Right cardiac atrium (tissue), 5 donors: ENCODE results near the gene ZG16B. TPM values are rescaled to one million over a fixed set of nuclear protein-coding genes. Genes with fewer than 3 reads are reported as not detected.

ENCODE experiments used
- ATAC-seq, 2 donors: fragments of 200-7000 bp; cut with Tn5 transposase; one replicate each; pipeline versions ENCODE4 v1.8.0 to v1.9.1; 2020; ENCODE audit warnings: moderate library complexity in 2 of 2, mild to moderate bottlenecking in 1 of 2
- DNase-seq, 3 donors: peaks; one replicate each; pipeline ENCODE4 v3.0.0-alpha.2; 2020
- H3K27ac ChIP-seq: one replicate; pipeline ENCODE4 v1.5.1; 2013; ENCODE audit warnings: mild to moderate bottlenecking, low read length, control low read depth, moderate library complexity
- H3K27me3 ChIP-seq: one replicate; pipeline ENCODE4 v1.6.1; 2013; ENCODE audit not compliant: control insufficient read depth, insufficient read depth
- H3K4me1 ChIP-seq: one replicate; pipeline ENCODE4 v1.6.1; 2013; ENCODE audit warnings: low read length; ENCODE audit not compliant: control insufficient read depth, insufficient read depth
- H3K4me3 ChIP-seq: one replicate; pipeline ENCODE4 v1.5.1; 2013; ENCODE audit warnings: low read length, control low read depth
- H3K9me3 ChIP-seq: one replicate; pipeline ENCODE4 v1.6.1; 2013; ENCODE audit warnings: low read length; ENCODE audit not compliant: control insufficient read depth
- WGBS: extraction: QIAGEN DNeasy Blood & Tissue Kit; methylation state at CpG from one replicate; pipeline ENCODE4 v1.1.7; 2013; 5-methylcytosine and 5-hydroxymethylcytosine counted together
- intact Hi-C, 4 donors: fragments of 100-400 bp; cut with DNase I; formaldehyde crosslinking; loops; one replicate each; pipeline versions ENCODE4 v1.11.0 to v1.14.0; 2022 to 2023
- polyA plus RNA-seq: library from polyadenylated mRNA; stranded (reverse); fragments of 200-250 nt; gene quantifications from one replicate; pipeline ENCODE4 v1.2.3, GENCODE V29; 2013
- total RNA-seq, 4 donors: library from RNA; stranded (reverse); fragmentation: NEBNext Ultra II Directional; extraction: Animal tissue kit (Norgen Biotek cat#: 25700); gene quantifications; one replicate each; pipeline ENCODE4 v1.2.1, GENCODE V29; 2021
- donor health status: healthy with polysubstance abuse.
- donor health status: DM: no; HTN: yes; CAD: no.
- donor health status: DM: no; HTN: no; CAD: no.
- donor health status: DM: no; HTN: yes; CAD: no; lungs with severe emphysema.
- donor health status: DM: yes; HTN: yes; CAD: no.

The ZG16B gene
- total and polyA plus RNA-seq, 5 donors: 0.35 to 0.64 (median 0.51) TPM; not detected in 2

DNA sequence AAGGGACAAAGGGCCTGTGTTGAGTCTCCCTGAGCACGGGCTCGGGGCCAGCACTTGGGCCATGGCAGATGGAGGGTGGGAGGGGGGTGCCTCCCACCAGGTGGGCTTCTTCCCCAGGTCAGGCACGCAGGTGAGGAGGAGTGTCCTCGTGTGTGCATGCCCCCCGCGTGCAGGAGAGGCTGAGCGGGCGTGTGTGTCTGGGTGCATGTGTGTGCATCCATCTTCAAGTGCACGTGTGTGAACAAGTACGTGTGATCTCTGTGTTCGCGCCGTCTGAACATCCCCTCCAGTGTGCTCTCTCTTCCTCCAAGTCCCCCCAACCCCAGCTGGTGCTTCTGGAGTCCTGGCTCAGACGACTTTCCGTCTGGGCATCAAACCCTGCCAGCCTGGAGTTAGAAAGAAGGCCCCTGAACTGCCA lies 2.7 kb upstream of the ZG16B start:
- WGBS: 77% methylated on average over 15 of the region's 15 CpGs
- no peaks in the 10 kb centered on the region for H3K4me1 ChIP-seq
- H3K27ac ChIP-seq: no peak overlapping the region
- H3K27me3 ChIP-seq: no peaks in the 10 kb centered on the region
- H3K4me3 ChIP-seq: no peak overlapping the region
- intact Hi-C loops: no loop called here
- ATAC-seq (no peak), DNase-seq (no peak)
- no peaks in the 10 kb centered on the region for H3K9me3 ChIP-seq

DNA sequence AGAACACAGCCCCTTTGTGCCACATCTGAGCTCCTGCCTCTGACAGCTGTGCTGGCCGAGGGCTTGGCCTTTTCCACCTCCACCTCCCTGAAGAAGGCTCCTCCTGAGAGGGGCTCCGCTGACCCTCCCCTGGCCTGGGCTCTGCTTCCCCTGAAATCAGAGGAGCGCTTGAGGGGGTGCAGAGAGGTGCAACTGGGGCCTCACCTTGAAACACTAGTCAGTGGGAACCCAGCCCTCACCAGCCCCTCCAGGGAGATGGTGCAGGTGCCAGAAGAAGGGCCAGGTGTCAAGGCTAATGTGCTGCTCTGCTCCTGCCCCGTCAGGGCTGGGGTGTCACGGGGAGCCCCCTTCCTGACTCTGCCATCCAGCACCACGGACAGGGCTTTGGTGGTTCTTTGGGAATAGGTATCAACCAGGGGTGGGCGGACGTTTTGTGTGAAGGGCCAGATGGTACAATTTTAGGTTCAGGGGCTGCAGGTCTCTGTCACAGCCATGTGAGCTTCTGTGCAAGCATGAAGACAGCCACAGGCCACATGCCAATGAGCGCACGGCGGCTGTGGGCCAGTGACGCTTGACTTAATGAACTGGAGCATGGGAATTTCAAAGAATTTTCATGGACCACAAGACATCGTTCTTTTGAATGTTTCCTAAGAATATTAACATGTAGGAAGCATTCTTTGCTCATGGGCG lies 2.1 kb upstream of the ZG16B start:
- ATAC-seq (no peak), DNase-seq (no peak)
- no peaks in the 10 kb centered on the region for H3K4me1 ChIP-seq
- no peak overlapping the region for H3K4me3 ChIP-seq
- H3K27me3 ChIP-seq: no peaks in the 10 kb centered on the region
- no peak overlapping the region for H3K27ac ChIP-seq
- intact Hi-C loops: no loop called here
- 69% methylated on average over 14 of the region's 14 CpGs for WGBS
- H3K9me3 ChIP-seq: no peaks in the 10 kb centered on the region

DNA sequence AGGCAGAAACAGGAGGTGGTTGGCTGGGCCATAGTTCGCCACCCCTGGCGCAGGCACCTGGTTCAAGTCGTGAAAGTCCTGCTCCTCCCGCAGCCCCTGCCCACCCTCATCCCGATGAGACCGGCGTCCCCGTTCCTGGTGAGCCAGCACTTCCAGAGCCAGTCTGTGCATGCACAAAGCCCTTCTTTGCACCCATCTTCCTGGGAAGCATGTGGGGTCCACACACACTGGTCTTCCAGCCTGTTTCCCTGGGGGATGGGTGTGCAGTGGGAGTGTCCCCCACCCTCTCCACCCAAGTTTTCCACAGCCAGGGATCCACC lies 1.6 kb upstream of the ZG16B start:
- 92% methylated on average over 8 of the region's 8 CpGs for WGBS
- no peaks in the 10 kb centered on the region for H3K4me1 ChIP-seq
- no peak for DNase-seq
- intact Hi-C loops: no loop called here
- H3K9me3 ChIP-seq: no peaks in the 10 kb centered on the region
- H3K27me3 ChIP-seq: no peaks in the 10 kb centered on the region
- H3K4me3 ChIP-seq: no peak overlapping the region
- H3K27ac ChIP-seq: no peak overlapping the region
- no peak for ATAC-seq

DNA sequence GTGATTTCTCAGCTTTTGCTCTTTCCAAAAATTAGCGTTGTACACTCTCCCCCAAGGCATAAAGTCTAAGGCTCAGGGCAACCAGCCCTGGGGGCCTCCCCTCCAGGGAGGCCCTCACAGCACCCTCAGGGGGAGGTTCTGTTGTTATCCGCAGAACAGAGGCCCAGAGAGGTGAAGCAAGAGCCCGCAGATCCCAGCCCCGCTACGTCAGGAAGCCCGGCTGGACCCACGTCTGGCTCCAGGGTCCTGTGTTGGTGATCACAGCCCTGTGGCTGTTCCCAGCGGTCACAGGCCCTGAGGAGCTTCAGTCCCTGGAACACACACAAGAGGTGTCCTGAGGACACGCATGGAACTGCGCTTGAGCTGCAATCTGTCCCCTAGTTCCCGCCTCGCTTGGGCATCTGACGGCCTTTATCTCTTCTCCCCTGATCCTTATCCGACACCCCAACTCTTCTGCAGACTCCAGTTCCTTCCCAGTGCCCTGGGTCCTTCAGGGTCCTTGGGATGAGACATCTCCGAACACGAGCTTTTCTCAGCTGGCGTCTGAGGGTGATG lies 1.1 kb upstream of the ZG16B start:
- DNase-seq (no peak), ATAC-seq (no peak)
- no peaks in the 10 kb centered on the region for H3K27me3 ChIP-seq
- H3K4me3 ChIP-seq: no peak overlapping the region
- H3K27ac ChIP-seq: no peak overlapping the region
- H3K9me3 ChIP-seq: no peaks in the 10 kb centered on the region
- no peaks in the 10 kb centered on the region for H3K4me1 ChIP-seq
- intact Hi-C loops: no loop called here
- WGBS: 83% methylated on average over 17 of the region's 17 CpGs

DNA sequence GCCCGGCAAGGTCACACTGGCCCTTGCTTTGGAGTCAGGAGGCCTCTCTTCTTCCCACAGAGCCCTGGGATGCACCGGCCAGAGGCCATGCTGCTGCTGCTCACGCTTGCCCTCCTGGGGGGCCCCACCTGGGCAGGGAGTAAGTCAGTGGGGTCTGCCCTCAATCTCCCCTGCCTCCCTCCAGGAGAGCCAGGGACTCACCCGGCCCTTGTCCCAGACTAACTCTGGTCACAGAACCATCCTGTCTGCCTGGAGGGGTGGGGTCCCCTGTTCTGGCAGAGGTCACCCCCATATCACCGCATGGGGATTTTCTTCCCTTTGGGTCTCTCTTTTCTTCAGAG lies 222 bp downstream of the ZG16B start:
- H3K27ac ChIP-seq: no peak overlapping the region
- 74% methylated on average over 5 of the region's 5 CpGs for WGBS
- H3K4me1 ChIP-seq: no peaks in the 10 kb centered on the region
- no peaks in the 10 kb centered on the region for H3K27me3 ChIP-seq
- DNase-seq (no peak), ATAC-seq (no peak)
- no peaks in the 10 kb centered on the region for H3K9me3 ChIP-seq
- intact Hi-C loops: no loop called here
- H3K4me3 ChIP-seq: no peak overlapping the region

DNA sequence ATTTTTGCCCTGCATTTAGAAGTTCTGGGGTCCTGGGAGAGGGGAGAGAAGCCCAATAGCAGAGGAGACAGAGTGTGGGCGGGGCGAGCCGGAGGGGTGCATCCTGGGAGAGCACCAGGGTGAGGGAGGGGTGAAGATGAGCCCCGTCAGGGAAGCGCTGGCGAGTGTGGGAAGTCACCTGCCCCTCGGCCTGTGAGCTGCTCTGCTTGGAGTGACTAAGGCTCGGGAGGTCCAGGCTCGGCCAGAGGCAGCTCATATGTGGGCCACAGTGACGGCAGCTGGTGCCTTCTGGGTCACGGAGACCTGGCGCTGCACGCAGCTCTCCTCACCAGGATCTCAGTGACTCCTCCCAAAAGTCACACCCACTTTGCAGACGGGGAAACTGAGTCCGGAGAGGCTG lies 1.1 kb downstream of the ZG16B start:
- Histone ChIP-seq H3K27ac (no peak overlapping the region), H3K4me3 (no peak overlapping the region), H3K27me3 (no peaks in the 10 kb centered on the region), H3K4me1 (no peaks in the 10 kb centered on the region), H3K9me3 (no peaks in the 10 kb centered on the region)
- WGBS: 78% methylated on average over 15 of the region's 15 CpGs
- no peak for ATAC-seq
- intact Hi-C loops: no loop called here
- no peak for DNase-seq

DNA sequence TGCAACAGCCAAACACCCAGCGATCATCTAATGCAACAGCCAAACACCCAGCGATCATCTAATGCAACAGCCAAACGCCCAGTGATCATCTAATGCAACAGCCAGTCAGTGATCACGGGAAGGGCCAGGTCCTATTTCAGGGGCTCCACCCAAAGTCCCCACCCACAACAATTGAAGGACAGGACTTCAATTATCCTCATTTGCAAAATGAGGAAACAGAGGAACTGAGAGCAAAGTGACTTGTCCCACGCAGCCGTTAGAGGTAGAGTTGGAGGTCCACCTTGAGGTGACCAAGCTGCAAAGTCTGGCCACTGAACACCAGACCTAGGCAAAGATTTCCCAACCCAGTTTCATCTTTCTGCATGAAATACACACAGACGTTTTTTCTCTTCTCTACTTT lies 3.7 kb downstream of the ZG16B start:
- WGBS: 69% methylated on average over 7 of the region's 7 CpGs
- no peak for DNase-seq
- Histone ChIP-seq H3K4me1 (no peaks in the 10 kb centered on the region), H3K4me3 (no peak overlapping the region), H3K27me3 (no peaks in the 10 kb centered on the region), H3K9me3 (no peaks in the 10 kb centered on the region), H3K27ac (no peak overlapping the region)
- intact Hi-C loops: no loop called here
- no peak for ATAC-seq

DNA sequence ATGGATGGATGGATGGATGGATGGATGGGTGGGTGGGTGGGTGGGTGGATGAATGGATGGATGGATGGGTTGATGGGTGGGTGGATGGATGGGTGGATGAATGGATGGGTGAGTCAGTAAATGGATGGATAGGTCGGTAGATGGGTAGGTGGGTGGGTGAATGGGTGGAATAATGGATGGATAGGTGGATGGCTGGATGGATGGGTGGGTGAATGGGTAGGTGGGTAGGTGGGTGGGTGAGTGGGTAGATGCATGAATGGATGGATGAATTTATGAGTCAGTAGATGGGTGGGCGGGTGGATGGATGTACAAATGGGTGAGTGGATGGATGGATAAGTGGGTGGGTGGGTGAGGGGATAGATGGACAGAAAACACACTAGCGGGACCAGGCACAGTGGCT lies 4.9 kb downstream of the ZG16B start:
- H3K27me3 ChIP-seq: no peaks in the 10 kb centered on the region

DNA sequence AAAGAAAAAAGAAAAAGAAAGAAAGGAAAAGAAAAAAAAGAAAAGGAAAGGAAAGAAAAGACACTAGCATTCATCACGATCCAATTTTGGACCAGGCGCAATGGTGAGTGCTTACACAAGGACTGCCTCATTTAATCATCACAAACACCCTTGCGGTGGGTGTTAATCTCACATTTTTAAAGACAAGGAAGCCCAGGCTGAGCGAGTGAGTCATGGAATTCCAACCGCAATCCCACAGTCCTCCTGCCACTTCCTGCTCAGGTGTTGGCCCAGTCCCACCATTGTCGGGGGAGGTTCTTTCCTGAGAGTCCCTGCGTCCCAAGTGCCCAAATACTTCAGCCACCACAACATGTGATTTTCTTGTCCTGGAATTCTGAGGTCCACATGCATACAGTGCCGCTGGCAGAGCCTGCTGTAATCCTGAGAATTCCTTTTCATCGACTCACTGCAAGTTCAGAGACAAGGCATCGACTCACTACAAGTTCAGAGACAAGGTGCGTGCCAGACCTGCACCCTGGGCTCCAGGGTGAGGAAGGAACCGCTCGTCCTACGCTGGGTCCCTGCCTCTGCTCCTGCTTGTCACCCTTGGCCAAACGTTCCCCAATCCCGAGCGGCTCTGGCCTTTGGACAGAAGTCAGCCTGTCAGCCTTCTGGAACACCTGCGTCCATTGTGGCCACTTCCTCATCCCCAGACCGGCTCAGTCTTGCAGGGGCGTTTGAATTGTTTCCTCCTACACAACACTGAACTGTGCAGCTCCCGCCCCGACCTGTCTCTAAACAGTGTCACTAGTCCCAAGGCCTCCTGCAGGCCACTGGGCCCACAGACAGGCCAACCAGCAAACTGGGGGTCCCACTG lies 5.8 kb downstream of the ZG16B start:
- DNase-seq (no peak), ATAC-seq (no peak)
- intact Hi-C loops: loop anchor here in 1 of 4 donors (5.0 kb wide), 1 partner anchor 91 kb away; no protein-coding TSS in a partner anchor
- Histone ChIP-seq H3K27ac (no peak overlapping the region), H3K9me3 (no peaks in the 10 kb centered on the region), H3K27me3 (no peaks in the 10 kb centered on the region), H3K4me3 (no peak overlapping the region), H3K4me1 (no peaks in the 10 kb centered on the region)
- WGBS: 35% methylated on average over 22 of the region's 22 CpGs

More for the DNA sequence above, 4.9 kb downstream of the ZG16B start:
- DNase-seq (no peak), ATAC-seq (no peak)
- intact Hi-C loops: loop anchor here in 1 of 4 donors (5.0 kb wide), 1 partner anchor 92 kb away; no protein-coding TSS in a partner anchor
- WGBS: 86% methylated on average over 3 of the region's 3 CpGs
- no peaks in the 10 kb centered on the region for H3K4me1 ChIP-seq
- H3K9me3 ChIP-seq: no peaks in the 10 kb centered on the region
- no peak overlapping the region for H3K27ac ChIP-seq
- H3K4me3 ChIP-seq: no peak overlapping the region

DNA sequence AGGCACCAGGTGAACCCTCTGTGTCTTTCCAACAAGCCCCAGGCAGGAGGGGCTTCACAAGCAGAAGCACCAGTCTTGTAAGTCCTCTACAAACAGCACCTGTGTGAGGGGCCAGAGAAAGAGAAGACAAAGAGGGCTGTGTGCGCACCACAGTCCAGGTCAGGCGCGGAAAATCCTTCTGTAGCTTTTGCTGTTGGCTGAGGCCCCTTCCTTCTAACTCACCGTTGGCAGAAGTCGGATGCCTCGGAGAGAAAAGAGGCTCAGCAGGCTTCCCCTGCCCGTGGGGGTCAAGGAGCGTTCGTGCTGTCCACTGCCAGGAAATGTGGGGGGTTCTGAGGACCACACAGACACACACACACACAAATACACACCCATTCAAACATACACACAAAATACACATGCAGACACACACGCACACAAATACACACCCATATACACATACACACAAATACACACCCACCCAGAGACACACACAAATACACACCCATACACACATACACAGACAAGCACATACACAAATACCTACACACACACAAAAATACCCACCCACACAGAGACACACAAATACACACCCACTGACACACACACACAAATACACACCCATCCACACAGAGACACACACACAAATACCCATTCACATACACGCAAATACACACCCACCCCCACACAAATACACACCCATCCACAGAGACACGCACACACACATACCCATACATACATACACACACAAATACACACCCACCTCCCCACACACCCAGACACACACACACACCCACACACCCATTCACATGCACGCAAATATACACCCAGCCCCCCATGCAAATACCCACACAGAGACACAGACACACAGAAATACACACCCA lies 6.8 kb downstream of the ZG16B start:
- no peaks in the 10 kb centered on the region for H3K4me1 ChIP-seq
- no peak for DNase-seq
- ATAC-seq: no peak
- H3K9me3 ChIP-seq: no peaks in the 10 kb centered on the region
- WGBS: 69% methylated on average over 13 of the region's 13 CpGs
- intact Hi-C loops: loop anchor here in 1 of 4 donors (5.0 kb wide), 1 partner anchor 90 kb away; no protein-coding TSS in a partner anchor
- no peak overlapping the region for H3K27ac ChIP-seq
- no peaks in the 10 kb centered on the region for H3K27me3 ChIP-seq
- no peak overlapping the region for H3K4me3 ChIP-seq
